C4-2B (cell line): ENCODE results near the gene PTRHD1.

ENCODE experiments used
- H3K27ac ChIP-seq: fragments of 450-650 bp; 2 replicates; pipeline ENCODE4 v1.5.1; 2017
- ZFX ChIP-seq: fragments of 450-650 bp; IDR thresholded peaks from 2 replicates; pipeline ENCODE4 v1.6.1; 2017
- TF ChIP-seq, protein P1 (sequence below): fragments of 450-650 bp; conservative IDR thresholded peaks from 2 replicates; pipeline ENCODE4 v1.5.1; 2017; ENCODE audit warnings: mild to moderate bottlenecking

PTRHD1 gene

DNA sequence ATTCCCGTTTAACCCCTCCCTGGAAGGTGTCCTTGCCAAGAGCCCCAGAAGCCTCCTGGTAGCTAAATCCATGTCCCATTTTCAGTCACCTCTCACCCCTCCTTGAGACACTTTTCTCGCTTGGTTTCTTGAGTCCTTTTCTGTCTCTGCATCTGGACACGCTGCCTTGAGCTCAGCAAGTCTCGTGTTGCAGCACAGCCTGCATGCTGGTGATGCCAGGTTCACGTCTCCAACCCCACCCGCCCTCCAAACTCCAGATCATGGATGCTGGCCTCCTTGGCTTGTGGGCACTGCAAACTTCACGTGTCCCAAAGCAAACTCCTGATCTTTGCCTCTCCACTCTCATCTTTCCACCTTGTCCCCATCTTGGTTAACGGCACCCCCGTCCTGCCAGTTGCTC lies 39.3 kb upstream of the PTRHD1 start:
- H3K27ac ChIP-seq, result no peak overlapping the region
- TF ChIP-seq, protein P1, sequence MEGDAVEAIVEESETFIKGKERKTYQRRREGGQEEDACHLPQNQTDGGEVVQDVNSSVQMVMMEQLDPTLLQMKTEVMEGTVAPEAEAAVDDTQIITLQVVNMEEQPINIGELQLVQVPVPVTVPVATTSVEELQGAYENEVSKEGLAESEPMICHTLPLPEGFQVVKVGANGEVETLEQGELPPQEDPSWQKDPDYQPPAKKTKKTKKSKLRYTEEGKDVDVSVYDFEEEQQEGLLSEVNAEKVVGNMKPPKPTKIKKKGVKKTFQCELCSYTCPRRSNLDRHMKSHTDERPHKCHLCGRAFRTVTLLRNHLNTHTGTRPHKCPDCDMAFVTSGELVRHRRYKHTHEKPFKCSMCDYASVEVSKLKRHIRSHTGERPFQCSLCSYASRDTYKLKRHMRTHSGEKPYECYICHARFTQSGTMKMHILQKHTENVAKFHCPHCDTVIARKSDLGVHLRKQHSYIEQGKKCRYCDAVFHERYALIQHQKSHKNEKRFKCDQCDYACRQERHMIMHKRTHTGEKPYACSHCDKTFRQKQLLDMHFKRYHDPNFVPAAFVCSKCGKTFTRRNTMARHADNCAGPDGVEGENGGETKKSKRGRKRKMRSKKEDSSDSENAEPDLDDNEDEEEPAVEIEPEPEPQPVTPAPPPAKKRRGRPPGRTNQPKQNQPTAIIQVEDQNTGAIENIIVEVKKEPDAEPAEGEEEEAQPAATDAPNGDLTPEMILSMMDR, result no peak
- no peak for TF ChIP-seq ZFX

DNA sequence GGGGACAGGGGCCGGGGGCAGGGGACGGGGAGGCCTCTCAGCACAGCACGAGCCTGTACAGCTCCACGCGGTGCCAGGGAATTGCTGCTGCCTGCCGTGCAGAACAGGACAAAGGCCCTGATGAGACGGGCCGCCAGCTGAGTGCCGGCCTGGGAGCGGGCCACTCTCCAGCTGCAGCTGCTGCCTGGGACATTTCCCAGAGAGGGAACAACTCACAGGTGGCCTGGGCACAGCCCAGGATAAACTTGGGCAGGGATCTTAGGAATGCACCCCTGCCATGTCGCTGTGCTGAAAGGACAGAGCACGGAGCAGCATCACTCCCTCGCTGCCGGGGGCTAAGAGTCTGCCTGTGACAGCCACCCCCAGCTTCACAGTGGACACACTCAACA lies 38.9 kb upstream of the PTRHD1 start:
- no peak overlapping the region for H3K27ac ChIP-seq
- TF ChIP-seq ZFX, result no peak
- TF ChIP-seq, protein P1, result no peak

DNA sequence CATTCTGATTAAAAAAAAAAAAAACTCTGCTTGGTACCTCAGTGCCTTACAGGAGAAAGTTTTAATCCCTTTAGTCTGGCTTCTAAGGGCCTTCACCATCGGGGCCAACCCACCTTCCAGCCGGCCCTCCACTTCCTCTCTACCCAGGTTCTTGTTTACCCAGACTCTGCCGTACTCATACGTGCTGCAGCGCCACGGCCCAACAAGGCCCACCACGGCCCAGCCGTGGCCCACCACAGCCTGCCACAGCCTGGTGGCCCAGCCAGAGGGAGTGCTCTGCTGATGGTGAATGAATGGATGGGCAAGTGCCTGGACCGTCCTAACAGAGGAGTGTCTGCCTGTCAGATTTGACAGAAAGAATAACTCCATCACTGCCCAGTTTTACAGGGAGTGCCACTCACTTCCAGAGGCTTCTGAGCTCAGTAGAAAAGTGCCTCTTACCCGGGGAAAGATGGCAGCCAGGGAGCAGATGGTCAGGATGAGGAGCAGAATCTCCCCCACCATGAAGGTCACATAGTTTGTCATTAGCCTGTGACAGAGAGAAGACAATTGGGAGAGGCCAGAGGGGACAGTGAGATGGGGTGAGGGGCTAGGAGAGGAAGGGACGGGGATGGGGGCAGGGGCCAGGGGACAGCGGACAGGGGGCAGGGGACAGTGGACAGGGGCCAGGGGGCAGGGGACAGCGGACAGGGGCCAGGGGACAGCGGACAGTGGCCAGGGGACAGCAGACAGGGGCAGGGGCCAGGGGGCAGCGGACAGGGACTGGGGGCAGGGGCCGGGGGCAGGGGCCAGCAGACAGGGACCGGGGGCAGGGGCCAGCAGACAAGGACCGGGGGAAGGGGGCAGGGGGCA lies 38.3 kb upstream of the PTRHD1 start:
- TF ChIP-seq, protein P1, result no peak
- TF ChIP-seq ZFX, result no peak
- H3K27ac ChIP-seq, result no peak overlapping the region

DNA sequence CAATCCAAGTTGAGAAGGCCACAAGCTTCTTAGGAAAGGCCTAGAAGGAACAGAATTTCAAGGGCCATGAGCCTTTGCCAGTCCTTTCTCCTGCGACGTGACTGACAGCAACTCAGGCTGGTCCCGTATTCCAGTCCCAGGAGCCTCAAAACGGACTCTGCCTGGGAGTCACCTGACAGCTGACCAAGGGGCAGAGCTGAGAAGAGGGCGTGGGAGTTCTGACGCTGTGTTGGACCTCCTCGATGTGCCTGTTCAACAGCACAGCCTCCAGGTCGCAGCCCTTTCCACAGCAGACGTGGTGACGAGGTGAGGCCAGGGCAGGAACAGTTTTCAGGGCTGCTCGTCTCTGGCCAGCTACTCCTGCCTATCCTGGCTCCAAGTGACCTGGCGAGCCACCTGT lies 37.6 kb upstream of the PTRHD1 start:
- TF ChIP-seq, protein P1, result no peak
- TF ChIP-seq ZFX, result no peak
- H3K27ac ChIP-seq, result no peak overlapping the region

DNA sequence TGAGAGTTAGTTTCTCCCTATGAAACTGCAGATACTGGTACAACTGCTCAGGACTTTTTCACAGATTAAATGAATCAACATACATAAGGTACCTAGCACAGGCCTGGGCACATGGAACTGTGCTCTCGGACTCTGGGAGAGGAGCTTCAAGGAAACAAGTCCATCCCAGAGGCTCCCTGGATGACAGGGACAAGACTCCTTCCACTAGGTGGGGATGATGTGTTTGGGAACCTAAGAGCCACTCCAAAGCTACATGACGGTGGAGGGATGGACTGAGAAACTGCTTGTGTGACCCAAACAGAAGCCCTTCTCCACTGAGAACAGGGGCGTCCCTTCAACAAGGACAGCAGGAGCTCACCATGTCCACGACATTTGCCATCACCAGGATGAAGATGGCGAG lies 37.2 kb upstream of the PTRHD1 start:
- no peak overlapping the region for H3K27ac ChIP-seq
- TF ChIP-seq ZFX, result no peak

DNA sequence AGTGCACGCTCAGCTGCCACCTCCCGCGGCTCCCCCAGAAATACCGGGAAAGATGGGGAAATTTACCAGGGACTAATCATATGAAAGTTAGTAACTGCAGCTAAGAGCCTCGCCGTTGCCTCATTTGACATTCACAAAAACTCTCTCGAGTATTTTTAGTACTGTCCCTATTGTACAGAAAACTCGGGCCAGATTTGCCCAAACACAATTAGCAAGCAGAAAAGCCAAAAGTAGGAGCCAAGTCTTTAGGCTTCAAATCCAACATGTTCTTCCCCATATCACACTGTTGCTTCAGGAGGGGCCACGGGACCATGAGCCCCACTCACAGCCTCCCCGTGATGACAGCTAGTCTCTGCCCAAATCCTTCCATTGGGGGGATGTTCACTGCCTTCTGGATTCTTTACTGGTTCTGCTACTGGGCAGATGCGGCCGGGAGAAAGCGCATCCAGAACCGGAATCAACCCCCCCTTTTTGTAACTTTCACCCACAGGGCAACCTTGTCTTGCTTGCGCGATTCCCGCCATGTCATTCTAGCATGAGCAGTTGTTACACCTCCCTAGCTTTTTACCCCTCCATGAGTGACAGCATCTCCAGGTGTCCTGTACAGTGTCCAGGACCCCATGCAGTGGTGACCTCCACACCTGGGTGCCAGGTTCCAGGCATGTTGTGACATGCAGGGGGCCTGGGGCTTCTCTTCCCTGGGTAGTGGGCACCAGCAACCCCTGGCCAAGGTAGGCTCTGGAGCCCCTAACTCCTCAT lies 35.2 kb upstream of the PTRHD1 start:
- peak overlapping the region; percentile 63; the same call in 1 of the 2 replicates for H3K27ac ChIP-seq
- no peak for TF ChIP-seq ZFX
- TF ChIP-seq, protein P1, result no peak

DNA sequence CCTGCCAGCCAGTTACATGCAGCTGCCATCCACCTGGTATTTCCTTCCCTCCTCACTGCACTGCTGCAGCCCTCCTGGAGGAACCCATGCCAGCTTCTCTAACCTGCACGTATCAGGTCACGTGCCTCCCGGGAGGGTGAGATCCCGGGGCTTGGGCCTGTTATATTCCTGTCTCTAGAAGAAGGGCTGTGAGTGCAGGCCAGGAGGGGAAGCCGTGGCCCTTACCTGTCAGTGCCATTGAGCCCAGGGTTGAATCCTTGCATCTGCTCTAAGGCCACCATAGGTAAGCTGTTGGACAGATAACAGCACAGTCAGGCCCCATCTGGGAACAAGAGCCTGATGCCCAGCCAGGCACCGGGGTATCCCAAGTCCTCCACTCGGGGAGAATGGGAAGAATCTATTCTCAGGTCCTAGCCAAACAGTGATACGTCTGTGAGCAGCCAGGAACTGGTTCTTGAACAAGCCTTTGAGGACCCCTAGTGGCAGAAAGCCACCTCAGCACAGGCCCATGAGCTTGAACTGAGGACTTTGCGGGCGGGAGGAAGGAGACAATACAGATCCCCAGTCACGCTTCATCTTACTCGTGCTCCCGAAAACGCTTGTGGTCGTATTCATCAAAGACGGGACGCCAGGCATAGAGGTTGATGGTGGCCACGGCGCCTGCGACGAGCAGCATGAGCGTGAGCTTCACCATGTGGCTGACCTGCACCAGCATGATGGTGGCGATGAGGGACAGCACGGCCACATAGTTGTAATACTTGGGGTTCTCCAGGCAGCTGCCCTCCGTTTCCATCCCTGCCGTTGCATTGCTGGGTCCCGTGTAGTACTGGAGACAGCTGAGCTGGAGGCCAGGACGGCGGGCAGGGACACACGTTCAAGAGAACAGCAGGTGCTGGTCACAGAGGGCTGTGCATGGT lies 34.4 kb upstream of the PTRHD1 start:
- TF ChIP-seq ZFX, result no peak
- TF ChIP-seq, protein P1, result peak; percentile 86
- H3K27ac ChIP-seq, result peak overlapping the region; percentile 63
